HG03060 (cell line): Measurements from ENCODE around the gene MEG3.
"Not testable (repeated sequence)": the region's sequence is repeated elsewhere in the genome, so short reads cannot be mapped to it uniquely, and the experiment has no call there.

Experiments
- ATAC-seq: cut with Tn5 transposase; IDR thresholded peaks from one replicate; pipeline ENCODE4 v1.9.1; 2021; ENCODE audit warnings: low read depth, moderate number of reproducible peaks; ENCODE audit not compliant: unreplicated experiment

The MEG3 gene

DNA sequence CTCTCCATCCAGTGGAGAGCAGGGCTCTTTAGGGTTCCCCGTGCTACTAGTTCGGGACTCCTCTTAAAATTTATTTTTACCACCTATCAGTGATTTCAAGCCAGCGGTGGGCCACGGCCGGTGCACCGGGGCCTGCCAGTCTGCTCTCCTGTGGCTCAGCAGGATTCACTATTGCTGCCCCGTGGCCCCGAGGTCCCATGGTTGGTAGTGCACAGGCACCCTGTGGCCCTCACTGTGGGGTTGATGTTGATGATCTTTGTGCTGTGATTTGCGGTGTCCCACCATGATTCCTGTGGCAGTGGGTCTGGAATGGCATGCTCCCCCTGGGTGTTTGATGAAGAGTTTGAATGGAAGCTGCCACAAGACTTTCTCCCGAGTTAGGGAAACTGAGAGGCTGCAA, 12.6 kb upstream of the MEG3 start:
- ATAC-seq, result no peak

DNA sequence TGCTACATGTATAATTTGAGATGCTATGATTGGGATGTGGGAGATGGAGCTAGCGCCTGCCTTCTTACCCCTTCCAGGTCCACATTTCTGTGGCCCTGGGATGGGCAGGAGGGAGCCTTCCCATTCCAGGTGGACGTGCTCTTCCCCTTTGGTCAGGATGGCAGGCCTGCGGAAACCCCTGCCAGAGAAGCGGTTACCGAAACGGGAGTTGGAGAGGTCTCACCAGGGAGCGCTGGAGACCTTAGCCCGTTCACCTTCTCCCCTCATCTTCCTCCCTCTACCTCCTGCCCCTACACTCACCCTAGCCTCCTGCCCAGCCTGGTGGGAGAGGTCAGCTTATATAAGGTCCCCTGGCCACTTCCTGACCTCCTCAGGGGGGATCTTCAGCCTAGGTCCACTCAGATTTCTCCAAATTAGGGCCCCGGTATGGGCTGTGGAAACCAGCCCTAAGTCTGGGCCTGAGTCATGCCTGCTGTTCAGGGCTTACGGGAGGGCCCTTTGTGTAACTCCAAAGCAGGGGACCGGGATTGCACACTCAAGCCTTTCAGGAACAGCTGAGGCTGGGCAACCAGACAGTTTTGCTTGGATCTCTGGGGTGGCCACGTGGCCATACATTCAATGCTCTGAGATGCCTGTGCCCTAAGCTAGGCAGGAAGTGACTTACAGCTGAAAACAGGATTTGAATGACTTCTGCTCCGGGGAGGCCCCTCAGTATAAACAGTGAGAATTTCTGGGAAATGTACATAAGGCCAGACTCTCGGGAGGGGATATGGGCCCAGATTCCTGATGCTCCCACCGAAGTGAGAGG, 10.2 kb upstream of the MEG3 start:
- no peak for ATAC-seq

DNA sequence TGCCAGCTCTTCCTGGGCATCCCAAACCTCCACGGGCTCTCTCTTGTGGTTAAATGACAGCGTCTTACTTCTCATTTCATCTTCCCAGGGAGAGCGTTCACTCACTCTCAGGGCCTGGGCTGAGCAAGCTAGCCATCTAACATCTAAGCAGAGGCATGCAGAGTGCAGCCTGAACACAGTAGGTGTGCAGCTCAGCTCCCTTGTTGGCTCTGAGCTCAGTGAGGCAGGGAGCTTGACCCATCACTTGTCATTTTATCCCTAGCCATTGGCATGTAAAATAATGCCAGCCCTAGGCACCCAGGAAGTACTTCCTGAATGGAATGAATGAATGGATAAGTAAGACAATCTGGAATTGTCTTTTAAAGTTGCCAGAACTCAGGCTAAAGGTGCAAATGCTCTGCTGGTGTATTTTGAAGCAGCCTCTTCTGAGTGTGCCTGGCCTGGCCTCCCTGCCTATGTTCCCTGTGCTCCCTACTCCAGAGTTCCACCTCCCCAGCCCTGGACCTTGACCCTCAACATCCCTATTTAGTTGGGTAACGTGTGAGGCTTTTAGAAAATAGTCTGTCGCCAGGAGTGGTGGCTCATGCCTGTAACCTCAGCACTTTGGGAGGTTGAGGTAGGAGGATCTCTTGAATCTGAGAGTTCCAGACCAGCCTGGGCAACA, 9.5 kb upstream of the MEG3 start:
- ATAC-seq, result no peak

DNA sequence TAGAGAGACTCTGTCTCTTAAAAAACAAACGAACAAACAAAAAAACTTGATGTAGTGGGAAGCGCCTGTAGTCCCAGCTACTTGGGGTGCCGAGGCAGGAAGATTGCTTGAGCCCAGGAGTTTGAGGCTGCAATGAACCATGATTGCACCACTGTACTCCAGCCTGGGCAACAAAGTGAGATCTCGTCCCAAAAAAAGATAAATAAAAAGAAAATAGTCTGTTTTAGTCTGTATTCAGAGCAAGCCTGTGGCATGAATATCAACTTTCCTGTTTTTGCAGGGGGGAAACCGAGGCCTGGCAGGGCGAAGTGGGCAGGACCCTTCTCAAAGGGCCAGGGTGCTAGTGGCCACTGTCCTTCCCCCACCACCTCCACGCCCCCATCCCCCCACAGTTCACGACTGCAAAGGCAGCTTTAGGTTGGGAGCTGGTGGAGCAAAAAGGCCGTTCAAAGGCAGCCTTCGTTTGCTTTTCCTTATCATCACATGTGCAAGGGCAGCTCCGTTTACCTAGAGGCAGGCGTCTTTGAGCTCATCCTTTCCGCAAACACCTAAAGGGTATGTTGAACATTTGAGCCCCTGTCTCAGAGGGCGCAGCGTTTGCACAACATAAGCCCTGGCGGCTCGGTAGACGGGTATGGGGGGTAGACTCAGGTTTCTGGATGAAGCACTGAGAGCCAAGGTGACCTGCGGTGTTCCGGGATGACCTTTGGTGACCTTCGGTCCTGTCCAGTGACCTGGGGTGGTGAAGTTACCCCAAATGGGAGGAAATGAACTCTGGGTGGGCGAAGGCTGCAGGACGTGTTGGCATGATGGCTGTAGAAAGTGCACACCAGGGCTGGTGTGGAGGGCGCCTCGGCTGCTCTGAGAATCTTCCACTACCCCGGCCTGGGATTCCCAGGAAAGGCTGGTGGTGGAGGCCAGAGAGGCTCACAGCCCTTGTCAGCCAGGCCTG, 8.7 kb upstream of the MEG3 start:
- ATAC-seq, result no peak

DNA sequence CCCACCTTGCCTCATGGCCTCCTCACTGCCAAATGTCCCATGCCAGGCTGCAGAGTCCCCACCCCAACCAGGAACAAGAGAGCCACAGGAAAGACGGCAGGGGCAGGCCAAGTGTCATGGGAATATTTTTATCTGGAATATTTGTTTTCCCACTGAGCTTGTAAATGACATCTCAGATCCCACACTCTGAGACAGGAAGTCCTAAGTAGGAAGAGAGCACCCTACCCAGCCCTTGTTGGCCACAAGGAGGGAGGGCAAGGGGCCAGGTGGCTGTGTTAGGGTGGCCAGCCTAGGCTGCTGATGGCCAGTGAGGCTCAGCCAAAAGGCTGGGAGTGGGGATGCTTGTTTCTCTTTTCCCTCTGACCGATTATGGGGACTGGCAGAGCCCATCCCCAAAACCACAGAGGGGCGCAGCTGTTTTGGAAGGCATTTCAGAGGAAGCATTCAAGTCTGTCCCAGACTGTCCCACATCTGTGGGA, 7.7 kb upstream of the MEG3 start:
- ATAC-seq, result no peak

DNA sequence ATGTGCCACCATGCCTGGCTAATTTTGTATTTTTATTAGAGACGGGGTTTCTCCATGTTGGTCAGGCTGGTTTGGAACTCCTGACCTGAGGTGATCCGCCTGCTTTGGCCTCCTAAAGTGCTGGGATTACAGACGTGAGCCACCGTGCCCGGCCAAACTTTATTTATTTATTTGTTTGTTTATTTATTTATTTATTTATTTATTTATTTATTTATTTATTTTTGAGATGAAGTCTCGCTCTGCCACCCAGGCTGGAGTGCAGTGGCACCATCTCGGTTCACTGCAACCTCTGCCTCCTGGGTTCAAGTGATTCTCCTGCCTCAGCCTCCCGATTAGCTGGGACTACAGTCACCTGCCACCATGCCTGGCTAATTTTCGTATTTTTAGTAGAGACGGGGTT, 7.0 kb upstream of the MEG3 start:
- not testable (repeated sequence) for ATAC-seq

DNA sequence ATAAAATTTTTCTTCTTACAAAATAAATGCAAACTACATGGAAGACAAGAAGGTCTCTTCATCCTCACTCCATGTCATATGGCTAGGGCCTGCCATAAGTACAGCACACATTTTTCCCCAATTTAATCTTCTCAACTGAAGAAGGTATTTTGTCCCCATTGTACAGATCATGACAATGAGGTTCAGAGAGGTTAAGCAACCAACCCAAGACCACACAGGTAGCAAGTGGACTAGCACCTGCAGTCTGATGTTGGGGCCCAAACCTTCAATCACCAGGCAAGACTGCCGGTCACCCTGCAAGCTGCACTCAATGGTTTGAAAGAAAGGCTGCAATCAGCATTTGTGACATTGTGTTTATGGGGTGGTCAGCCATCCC, 6.5 kb upstream of the MEG3 start:
- ATAC-seq, result no peak

DNA sequence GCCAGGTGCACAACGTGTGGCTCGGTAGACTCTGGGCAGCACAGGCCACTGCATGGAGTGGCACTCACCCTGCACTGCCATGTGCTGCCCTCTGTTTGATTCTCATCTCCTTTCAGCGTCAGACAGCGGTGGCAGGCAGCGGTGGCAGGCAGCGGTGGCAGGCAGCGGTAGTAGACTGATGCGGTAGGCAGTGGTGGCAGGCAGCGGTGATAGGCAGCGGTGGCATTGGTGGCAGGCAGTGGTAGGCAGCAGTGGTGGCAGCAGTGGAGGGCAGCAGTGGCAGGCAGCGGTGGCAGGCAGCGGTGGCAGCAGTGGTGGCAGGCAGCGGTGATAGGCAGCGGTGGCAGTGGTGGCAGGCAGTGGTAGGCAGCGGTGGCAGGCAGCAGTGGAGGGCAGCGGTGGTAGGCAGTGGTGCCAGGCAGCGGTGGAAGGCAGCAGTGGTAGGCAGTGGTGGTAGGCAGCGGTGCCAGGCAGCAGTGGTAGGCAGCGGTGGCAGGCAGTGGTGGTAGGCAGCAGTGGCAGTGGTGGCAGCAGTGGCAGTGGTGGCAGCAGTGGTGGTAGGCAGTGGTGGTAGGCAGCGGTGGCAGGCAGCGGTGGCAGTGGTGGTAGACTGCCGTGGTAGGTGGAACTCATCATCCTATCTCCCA, 6.0 kb upstream of the MEG3 start:
- ATAC-seq, result no peak

DNA sequence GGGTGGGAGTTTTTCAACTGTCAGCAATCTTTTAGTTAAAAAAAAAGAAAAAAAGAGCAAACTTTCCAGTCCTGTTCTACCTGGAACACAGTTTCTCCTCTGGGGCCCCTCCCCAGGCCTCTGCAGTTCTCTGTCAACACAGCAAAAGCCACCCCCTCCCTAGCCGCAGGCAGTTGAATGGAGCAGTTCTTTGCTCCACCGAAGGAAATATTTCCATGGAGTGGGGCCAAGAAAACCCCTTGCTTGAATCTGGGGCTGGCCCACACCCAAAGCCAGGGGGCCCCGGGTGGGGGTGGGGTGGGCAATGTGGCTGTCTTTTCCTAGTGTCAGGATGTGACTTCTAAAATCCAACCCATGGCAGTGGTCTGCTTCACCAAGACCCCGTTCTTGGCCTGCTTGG, 5.0 kb upstream of the MEG3 start:
- no peak for ATAC-seq

DNA sequence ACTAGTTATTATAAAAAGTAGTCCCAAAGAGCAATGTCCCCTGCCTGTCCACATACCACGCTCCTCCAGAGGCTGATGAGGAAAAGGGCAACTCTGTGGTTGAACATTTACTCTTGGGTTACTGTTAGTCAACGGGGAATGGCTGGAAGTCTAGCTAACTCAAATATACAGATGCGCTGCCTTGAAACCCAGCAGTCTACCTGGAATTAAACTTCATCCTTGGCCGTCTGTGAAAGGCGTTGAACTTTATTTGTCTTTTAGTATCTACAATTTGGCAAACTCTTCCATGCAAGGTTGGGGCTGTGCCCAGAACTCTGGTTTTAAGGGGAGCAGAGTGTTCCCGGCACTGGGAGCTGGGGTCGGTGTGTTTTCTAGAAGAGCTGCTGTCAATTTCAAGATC, 3.9 kb upstream of the MEG3 start:
- no peak for ATAC-seq

DNA sequence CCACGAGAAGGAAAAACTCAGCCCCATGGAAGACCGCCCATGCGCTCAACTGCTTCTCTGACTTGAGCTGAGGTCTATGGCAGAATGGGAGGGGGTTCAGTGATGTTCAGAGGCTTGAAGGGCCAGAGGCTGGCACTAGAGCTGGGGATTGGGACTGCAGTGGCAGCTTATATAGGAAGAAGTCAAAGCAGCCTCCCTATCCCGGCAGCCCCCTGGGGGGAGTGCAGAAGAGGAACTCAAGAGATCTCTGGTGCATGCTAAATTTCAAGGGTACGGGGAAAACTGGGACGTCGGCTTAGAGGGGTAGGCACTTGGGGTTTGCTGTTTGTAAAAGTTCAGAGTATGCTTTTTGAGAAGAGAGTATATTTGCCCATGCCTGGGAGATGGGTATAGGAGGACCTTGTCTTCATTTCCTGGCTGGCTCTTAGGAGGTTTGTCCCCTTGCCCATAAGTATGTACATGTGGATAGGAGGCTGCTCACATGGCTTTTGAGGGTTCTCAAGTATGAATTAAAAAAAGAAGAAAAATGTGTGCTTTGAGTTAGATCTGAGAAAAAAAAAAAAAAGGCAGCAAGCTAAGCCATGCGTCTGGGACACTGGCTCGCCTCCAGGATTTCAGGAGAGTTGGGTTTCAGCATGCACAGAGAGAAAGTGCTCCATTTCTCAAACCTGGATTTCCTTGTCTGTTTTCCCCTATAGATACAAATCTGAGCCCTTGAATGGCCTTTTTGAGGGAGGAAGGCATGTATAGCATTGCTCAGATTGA, 3.2 kb upstream of the MEG3 start:
- ATAC-seq, result no peak

DNA sequence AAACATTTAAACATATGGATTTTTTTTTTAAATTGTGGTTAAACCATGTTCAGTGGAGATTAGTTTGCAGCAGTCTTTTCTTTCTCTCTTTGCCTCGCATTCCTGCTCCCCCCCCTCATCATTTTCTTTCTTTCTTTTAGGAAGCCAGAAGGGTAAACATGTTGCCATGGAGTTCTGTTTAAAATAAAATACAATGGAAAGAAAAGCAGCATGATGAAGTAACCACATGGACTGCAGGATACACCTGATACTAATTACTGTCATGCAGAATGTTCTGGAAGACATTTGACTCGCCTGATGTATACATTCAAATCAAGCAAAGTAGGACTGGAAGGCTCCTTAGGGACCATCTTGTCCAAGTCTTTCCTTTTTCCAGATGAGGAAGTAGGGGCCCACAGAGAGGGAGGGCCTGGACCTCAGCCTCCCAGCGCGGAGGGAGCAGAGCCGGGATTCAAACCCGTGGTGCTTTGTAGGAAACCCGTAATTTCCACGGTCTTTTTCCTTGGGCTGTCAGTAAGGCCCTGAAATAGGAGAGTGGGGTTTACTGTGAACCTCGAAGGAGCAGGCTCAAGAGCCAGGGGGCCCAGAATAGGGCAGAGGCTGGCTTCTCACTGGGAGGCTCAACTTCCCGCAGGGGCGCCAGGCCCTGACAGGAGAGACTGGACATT, 2.4 kb upstream of the MEG3 start:
- no peak for ATAC-seq

DNA sequence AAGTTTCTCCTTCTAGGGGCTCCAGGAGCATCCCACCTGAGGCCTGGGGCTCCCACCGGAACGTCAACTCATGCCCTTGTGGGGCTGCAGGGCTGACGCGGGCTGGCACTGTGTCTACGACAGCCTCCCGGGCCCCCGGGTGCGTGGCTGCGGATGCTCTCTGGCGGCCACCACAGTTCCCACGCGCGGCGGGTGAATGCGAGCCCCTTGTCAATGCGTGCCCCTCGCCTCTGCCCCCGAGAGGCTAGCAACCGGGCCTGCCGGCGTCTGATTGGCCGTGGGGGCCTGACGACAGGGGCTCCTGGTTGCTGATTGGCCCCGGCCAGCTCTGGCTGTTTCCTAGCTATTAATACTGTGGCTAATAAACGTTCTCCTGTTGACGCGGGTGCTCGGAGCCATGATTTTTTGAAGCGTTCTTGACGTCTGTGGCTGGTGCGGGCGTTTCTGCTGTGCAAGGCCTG, 1.8 kb upstream of the MEG3 start:
- no peak for ATAC-seq

DNA sequence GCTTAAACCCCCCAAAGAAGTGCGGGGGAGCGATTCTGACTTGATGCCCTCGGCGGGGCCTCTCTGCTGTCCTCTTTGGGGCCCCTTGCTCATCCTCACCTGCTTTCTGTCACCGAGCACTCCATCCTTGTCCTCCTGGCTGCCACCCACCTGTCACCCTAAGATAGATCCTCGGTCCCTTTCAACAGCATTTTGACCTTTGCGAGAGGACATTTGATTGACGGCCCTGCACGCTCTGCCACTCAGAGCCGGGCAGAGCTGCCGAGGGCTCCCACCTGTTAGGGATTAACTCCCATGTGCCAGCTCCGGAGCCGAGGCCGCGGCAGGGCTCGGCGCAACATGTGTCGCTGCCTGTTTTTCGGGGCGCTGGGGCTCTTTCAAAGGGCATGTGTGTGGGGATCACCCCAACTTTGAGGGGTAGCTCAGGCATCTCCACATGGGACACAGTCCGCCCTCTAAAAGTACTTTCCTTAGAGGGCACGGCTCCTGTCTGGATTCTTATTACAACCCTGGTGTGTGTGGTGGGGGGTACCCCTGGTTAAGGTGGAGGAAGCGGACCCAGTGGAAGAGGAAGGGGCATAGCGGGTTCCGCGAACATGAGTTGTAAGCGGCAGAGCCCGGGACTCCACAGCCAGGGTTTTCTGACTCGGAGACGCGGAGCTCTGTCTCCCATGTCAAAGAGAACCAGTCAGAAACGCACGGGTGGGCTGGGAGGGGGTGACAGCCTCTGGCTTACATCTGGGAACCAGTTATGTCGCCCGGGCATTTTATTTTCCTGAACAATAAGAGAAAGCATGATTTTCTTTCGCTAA, 811 bp upstream of the MEG3 start:
- no peak for ATAC-seq

DNA sequence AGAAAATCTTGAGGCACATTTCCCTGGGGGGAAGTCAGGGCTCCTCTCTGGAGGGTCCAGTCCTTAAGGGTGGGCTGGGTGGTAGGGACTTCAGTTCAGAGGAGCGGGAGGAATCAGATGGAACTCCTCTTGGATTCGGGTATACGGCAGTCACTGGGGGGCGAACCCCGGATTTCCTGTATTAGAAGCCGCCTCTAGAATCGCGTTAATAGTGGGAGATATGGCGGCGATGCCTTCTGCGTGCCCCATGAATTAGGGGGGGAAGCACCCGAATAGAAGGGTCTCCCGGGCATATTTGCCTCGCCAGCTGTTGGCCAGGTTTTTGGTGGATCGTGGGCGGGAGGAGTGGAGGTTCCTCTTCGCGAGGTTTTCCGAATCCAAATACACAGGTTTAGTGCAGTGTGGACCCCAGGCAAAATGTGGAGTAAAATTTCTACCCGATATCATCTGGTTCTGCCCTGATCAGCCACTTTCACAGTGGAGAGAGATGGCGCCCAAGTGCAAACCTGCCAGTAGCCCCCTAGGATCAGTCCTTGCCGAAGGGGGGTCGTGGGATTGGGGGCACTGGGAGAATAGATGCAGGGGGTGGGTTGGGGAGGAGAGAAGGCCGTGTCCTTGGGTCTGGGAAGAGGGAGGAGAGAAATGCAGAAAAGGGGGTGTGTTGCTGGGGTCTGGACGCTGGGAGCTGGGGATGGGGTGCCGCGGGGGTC, 628 bp downstream of the MEG3 start:
- no peak for ATAC-seq

DNA sequence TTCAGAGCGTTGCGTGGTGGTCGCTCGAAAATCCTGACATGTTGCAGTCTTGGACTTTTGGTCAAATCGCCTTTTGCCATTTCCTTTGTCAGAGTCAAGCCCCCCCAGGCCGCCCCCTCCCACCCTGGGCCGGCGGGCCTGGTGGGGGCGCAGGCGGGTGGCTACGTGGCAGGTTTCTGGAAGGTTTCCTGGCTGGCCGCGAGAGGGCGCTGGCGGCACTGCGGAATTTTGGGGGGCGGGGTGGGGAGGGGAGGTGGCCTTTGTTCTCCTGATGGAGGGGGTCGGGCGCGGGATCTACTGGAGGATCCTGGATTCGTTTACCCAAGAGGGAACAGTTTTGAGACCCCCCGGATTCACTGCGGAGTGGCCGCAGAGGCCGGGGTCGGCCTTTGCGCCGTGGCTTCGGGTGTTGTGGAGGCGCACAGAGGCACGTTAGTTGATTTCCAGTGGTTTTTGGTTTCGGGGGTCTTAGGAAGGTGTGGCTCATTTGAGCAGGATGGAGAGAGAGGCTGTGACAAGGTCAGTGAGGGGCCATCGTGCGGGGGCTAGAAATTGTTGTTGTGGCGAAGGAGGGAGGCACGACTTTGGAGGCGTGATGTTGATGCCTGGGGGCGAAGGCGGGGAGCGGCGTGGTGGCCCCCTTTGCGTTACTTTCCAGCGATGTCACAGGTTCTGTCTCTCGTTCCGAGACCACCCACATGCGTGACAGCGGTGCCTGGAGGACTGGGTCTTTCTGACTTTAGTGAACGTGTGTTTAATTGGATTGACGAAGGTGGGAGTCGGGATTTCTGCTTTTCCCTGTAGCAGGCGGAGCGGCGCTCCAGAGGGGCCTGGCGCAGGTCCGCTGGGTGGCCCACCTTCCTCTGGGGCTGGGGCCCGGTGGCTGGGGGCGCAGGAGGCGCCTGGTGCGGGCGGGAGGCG, 1.4 kb downstream of the MEG3 start:
- ATAC-seq, result no peak
